Uterus (tissue), 4 donors: ENCODE results near the gene TSPAN12. TPM values are rescaled to one million over a fixed set of nuclear protein-coding genes. Genes with fewer than 3 reads are reported as not detected.

Experiments used
- DNase-seq, 2 donors: peaks; one replicate each; pipeline ENCODE4 v3.0.0-alpha.2; 2019 to 2020
- H3K27ac ChIP-seq, 2 donors: fragments of 200-600 bp; sonication (generic); 1 replicate in 1 of 2; 2 replicates in 1 of 2; pipeline ENCODE4 v1.5.1; 2016 to 2018
- H3K27me3 ChIP-seq, 2 donors: fragments of 200-600 bp; sonication (generic); one replicate each; pipeline ENCODE4 v1.5.1; 2018 to 2019; ENCODE audit warnings: control low read depth in 1 of 2
- H3K36me3 ChIP-seq, 2 donors: fragments of 200-600 bp; sonication (generic); one replicate each; pipeline ENCODE4 v1.5.1; 2019; ENCODE audit warnings: control low read depth in 1 of 2
- H3K4me1 ChIP-seq, 2 donors: fragments of 200-600 bp; sonication (generic); one replicate each; pipeline ENCODE4 v1.5.1; 2018 to 2019; ENCODE audit warnings: control low read depth in 1 of 2
- H3K4me3 ChIP-seq, 2 donors: fragments of 200-600 bp; sonication (generic); 1 replicate in 1 of 2; 2 replicates in 1 of 2; pipeline ENCODE4 v1.5.1; 2018 to 2019; ENCODE audit warnings: mild to moderate bottlenecking in 1 of 2
- H3K9me3 ChIP-seq, 2 donors: fragments of 200-600 bp; sonication (generic); one replicate each; pipeline ENCODE4 v1.5.1; 2019; ENCODE audit warnings: control low read depth in 1 of 2
- POLR2A ChIP-seq, 2 donors: fragments of 450-650 bp; IDR thresholded peaks; one replicate each; pipeline ENCODE4 v1.6.1; 2016; ENCODE audit warnings: antibody characterized with exemption in 2 of 2, mild to moderate bottlenecking in 1 of 2, moderate library complexity in 1 of 2
- intact Hi-C: fragments of 100-400 bp; cut with DNase I; formaldehyde crosslinking; loops from one replicate; pipeline ENCODE4 v1.15.1; 2023; ENCODE audit warnings: low total_unique reads
- total RNA-seq, 4 donors: library from RNA; depleted of rRNA in 3 of 4; stranded (reverse); fragments of >200 nt in 3 of 4; gene quantifications; one replicate each; pipeline versions ENCODE4 v1.1.0 to v1.2.4, GENCODE V29; 2014 to 2023
- TF ChIP-seq, protein P1 (sequence below), 4 experiments: fragments of 200-600 bp in 2 of 4; fragments of 450-650 bp in 2 of 4; sonication (generic) in 2 of 4; IDR thresholded peaks; one replicate each; pipeline ENCODE4 v1.5.1; 2016 to 2019; ENCODE audit warnings: antibody characterized with exemption in 4 of 4, mild to moderate bottlenecking in 2 of 4, moderate library complexity in 1 of 4
- donor health status: DM: yes; HTN: yes; CAD: no.

Gene TSPAN12
- total RNA-seq, 4 donors from 2014 or later: 3.1 to 18.8 (median 11.8) TPM

DNA sequence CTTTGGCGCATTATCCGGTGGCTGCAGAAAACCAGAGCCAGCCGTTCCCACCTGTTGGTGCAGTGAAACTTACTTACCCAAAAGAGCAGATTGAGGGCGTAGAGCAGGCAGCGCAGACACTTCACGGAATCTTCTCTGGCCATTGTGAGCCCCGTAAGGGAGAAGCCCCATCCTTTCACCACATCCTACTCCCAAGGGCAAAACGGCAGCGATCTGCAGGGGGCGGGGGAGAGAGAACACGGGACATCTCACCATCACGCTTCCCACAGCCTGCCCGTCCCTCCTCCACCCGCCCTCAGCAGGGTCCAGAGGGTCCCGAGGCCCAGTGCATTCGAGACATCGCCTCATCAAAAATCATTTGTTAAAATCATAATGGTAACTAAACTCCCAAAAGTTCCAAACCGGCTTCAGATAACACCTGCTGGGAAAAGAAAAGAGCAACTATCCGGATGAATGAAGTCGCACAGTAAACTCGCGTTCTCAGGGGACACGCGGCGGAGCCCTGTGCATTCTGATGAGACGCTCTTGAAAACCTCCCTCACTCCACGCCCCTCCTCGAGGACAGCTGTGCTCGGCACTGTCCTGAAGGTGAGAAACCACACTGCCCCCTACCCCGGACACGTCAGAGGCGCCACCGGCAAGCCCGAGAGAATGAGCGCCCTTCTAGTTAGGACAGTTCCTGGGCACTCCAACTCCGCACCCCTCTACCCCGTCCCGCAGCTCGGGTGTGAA, 1.2 kb downstream of the TSPAN12 start:
- DNase-seq: peak; percentile 23 to 31
- Histone ChIP-seq H3K27ac (peak overlapping the region; percentile 81 to 85), H3K9me3 (no peaks in the 10 kb centered on the region), H3K4me3 (peak overlapping the region; percentile 62 to 73), H3K36me3 (no peaks in the 10 kb centered on the region), H3K4me1 (no peaks in the 10 kb centered on the region), H3K27me3 (no peaks in the 10 kb centered on the region)
- intact Hi-C loops: loop anchor here (10.0 kb wide), 1 partner anchor 52 kb away; no protein-coding TSS in a partner anchor
- no peak for TF ChIP-seq POLR2A (IDR thresholded peaks at IDR 0.05)

DNA sequence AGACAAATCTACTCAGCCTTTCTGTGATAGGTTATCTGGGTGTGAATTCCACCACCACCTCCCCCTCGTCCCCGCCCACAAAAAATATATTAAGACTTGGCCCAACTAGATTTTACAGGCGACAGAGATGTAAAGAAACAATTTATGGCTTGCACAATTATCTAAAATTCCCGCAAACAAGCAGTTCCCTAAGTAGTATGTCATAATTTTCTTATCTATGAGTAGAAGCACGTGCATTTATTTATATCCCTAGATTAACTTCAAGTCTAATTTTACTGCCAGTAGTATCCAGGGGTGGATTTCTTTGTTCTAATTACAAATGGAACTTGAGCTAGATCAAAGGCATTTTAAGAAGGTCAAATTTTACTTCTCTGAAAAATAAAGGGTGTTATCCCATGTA, 1.7 kb downstream of the TSPAN12 start:
- no peak overlapping the region for H3K27ac ChIP-seq
- H3K36me3 ChIP-seq: no peaks in the 10 kb centered on the region
- DNase-seq: no peak
- intact Hi-C loops: loop anchor here (10.0 kb wide), 1 partner anchor 51 kb away; no protein-coding TSS in a partner anchor
- no peaks in the 10 kb centered on the region for H3K4me1 ChIP-seq
- no peak for TF ChIP-seq POLR2A (IDR thresholded peaks at IDR 0.05)
- TF ChIP-seq, protein P1, sequence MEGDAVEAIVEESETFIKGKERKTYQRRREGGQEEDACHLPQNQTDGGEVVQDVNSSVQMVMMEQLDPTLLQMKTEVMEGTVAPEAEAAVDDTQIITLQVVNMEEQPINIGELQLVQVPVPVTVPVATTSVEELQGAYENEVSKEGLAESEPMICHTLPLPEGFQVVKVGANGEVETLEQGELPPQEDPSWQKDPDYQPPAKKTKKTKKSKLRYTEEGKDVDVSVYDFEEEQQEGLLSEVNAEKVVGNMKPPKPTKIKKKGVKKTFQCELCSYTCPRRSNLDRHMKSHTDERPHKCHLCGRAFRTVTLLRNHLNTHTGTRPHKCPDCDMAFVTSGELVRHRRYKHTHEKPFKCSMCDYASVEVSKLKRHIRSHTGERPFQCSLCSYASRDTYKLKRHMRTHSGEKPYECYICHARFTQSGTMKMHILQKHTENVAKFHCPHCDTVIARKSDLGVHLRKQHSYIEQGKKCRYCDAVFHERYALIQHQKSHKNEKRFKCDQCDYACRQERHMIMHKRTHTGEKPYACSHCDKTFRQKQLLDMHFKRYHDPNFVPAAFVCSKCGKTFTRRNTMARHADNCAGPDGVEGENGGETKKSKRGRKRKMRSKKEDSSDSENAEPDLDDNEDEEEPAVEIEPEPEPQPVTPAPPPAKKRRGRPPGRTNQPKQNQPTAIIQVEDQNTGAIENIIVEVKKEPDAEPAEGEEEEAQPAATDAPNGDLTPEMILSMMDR (IDR thresholded peaks at IDR 0.05): no peak
- H3K4me3 ChIP-seq: peak overlapping the region; percentile 62 to 73
- H3K9me3 ChIP-seq: no peaks in the 10 kb centered on the region
- H3K27me3 ChIP-seq: no peaks in the 10 kb centered on the region

GRCh38 chr7:120852700-120853099, 5.2 kb downstream of the TSPAN12 start:
- Histone ChIP-seq H3K36me3 (no peaks in the 10 kb centered on the region), H3K27ac (no peak overlapping the region), H3K4me1 (no peaks in the 10 kb centered on the region), H3K9me3 (no peaks in the 10 kb centered on the region), H3K27me3 (no peaks in the 10 kb centered on the region), H3K4me3 (no peak overlapping the region)
- TF ChIP-seq, protein P1 (IDR thresholded peaks at IDR 0.05): no peak
- no peak for TF ChIP-seq POLR2A (IDR thresholded peaks at IDR 0.05)
- intact Hi-C loops: loop anchor here (10.0 kb wide), 1 partner anchor 48 kb away; no protein-coding TSS in a partner anchor
- DNase-seq: no peak

DNA sequence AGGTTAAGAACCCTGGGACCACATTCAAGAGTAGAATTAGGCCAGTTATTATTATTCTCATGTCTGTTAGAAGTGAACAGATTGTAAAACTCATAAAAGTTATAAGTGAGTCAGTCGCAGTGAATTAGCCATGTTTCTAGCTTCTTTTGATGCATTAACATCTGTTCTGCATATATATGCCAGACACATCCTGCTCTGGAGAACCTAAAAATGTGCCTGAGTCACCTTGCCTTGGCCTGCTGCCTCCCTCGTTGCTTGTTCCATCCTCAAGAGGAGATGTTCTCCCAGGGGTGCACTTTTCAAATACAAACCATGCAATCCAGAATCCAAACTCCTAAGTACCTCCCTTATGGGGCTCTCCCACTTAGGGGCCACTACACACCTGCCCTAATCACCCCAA, 14.8 kb downstream of the TSPAN12 start:
- no peaks in the 10 kb centered on the region for H3K4me1 ChIP-seq
- no peak overlapping the region for H3K27ac ChIP-seq

DNA sequence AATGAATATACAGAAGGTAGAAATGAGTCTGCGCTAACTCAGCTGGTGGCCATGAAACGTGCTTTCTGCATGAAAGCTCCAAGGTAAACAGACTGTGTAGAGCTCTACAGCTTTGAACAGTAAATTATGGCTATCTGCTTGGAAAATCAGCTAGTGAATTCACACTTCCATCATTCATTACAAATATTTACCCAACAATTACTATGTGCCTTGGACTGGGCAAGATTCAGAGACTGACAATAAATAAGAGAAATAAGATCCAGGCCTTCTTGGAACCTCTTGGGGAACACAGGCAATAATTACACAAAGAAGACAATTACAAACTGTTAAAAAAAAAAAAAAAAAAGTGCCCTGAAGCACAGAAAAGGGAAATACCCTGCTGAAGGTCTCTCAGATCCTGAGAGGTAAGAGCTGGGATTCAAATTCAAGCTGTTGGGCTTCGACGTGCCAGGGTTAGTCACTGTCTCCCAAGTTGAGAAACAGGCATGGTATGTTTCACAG, 15.8 kb downstream of the TSPAN12 start:
- Histone ChIP-seq H3K9me3 (no peaks in the 10 kb centered on the region), H3K27me3 (no peaks in the 10 kb centered on the region), H3K27ac (no peak overlapping the region), H3K36me3 (no peaks in the 10 kb centered on the region), H3K4me1 (no peaks in the 10 kb centered on the region), H3K4me3 (no peak overlapping the region)
- TF ChIP-seq, protein P1 (IDR thresholded peaks at IDR 0.05): no peak
- no peak for TF ChIP-seq POLR2A (IDR thresholded peaks at IDR 0.05)
- no peak for DNase-seq
- intact Hi-C loops: no loop called here

More for the DNA sequence above, 14.8 kb downstream of the TSPAN12 start:
- H3K36me3 ChIP-seq: no peaks in the 10 kb centered on the region
- DNase-seq: no peak
- H3K4me3 ChIP-seq: no peak overlapping the region
- intact Hi-C loops: no loop called here
- no peaks in the 10 kb centered on the region for H3K27me3 ChIP-seq
- no peaks in the 10 kb centered on the region for H3K9me3 ChIP-seq
- no peak for TF ChIP-seq POLR2A (IDR thresholded peaks at IDR 0.05)
- TF ChIP-seq, protein P1 (IDR thresholded peaks at IDR 0.05): no peak
